ENCODE results near the gene CANX. TPM values are rescaled to one million over a fixed set of nuclear protein-coding genes. Genes with fewer than 3 reads are reported as not detected.

Gene CANX
- polyA plus RNA-seq, 3 donors = 123 to 139 (median 135) TPM

- H3K27ac ChIP-seq (ENCODE audit: low read depth, low read length) = peak overlapping the region; percentile 76
- WGBS, 3 donors = 96 to 97% (median 96%) methylated on average over 15 of the region's 15 CpGs
Observed at GRCh38 chr5:179697543-179697942, 1.2 kb upstream of the CANX start.

- WGBS, 3 donors = 1% methylated on average over 71 to 72 of the region's 72 CpGs
- H3K27ac ChIP-seq (ENCODE audit: low read depth, low read length) = peak overlapping the region; percentile 76
Observed at GRCh38 chr5:179697993-179698934, 503 bp upstream of the CANX start.

- 0 to 2% (median 1%) methylated on average over 19 of the region's 19 CpGs for WGBS, 3 donors
- no peak overlapping the region for H3K27ac ChIP-seq (ENCODE audit: low read depth, low read length)
Observed at GRCh38 chr5:179699616-179700237, 960 bp downstream of the CANX start.

- WGBS, 3 donors = 28 to 40% (median 29%) methylated on average over 7 of the region's 7 CpGs
Observed at GRCh38 chr5:179700401-179700918, 1.7 kb downstream of the CANX start.

GRCh38 chr5:179716286-179716685 lies 17.5 kb downstream of the CANX start:
- 75 to 91% (median 78%) methylated on average over 1 of the region's 1 CpG for WGBS, 3 donors
- H3K27ac ChIP-seq (ENCODE audit: low read depth, low read length) = no peak overlapping the region

More at GRCh38 chr5:179700401-179700918, 1.7 kb downstream of the CANX start:
- no peak overlapping the region for H3K27ac ChIP-seq (ENCODE audit: low read depth, low read length)

- WGBS, 3 donors = 84 to 92% (median 91%) methylated on average over 2 of the region's 2 CpGs
- no peak overlapping the region for H3K27ac ChIP-seq (ENCODE audit: low read depth, low read length)
Observed at GRCh38 chr5:179720222-179720621, 21.5 kb downstream of the CANX start.

- WGBS, 3 donors = 91 to 92% (median 91%) methylated on average over 4 of the region's 4 CpGs
- H3K27ac ChIP-seq (ENCODE audit: low read depth, low read length) = no peak overlapping the region
Observed at GRCh38 chr5:179724163-179724562, 25.4 kb downstream of the CANX start.

GRCh38 chr5:179727106-179727505 lies 28.3 kb downstream of the CANX start:
- 72 to 85% (median 80%) methylated on average over 6 of the region's 6 CpGs for WGBS, 3 donors
- no peak overlapping the region for H3K27ac ChIP-seq (ENCODE audit: low read depth, low read length)

- no peak overlapping the region for H3K27ac ChIP-seq (ENCODE audit: low read depth, low read length)
- WGBS, 3 donors = 62 to 85% (median 70%) methylated on average over 4 of the region's 4 CpGs
Observed at GRCh38 chr5:179729303-179729702, 30.5 kb downstream of the CANX start.

- H3K27ac ChIP-seq (ENCODE audit: low read depth, low read length) = no peak overlapping the region
- WGBS, 3 donors = 69 to 82% (median 75%) methylated on average over 3 of the region's 3 CpGs
Observed at GRCh38 chr5:179729727-179730126, 31.0 kb downstream of the CANX start.

- WGBS, 3 donors = 73 to 82% (median 78%) methylated on average over 3 of the region's 3 CpGs
- no peak overlapping the region for H3K27ac ChIP-seq (ENCODE audit: low read depth, low read length)
Observed at GRCh38 chr5:179730356-179730755, 31.6 kb downstream of the CANX start.

GRCh38 chr5:179730852-179731251 lies 32.1 kb downstream of the CANX start:
- no peak overlapping the region for H3K27ac ChIP-seq (ENCODE audit: low read depth, low read length)
- WGBS, 3 donors = 71 to 79% (median 76%) methylated on average over 3 of the region's 3 CpGs

GRCh38 chr5:179731791-179732411 lies 33.1 kb downstream of the CANX start:
- H3K27ac ChIP-seq (ENCODE audit: low read depth, low read length) = peak overlapping the region; percentile 80
- 48 to 65% (median 49%) methylated on average over 24 of the region's 24 CpGs for WGBS, 3 donors

- H3K27ac ChIP-seq (ENCODE audit: low read depth, low read length) = peak within 1 kb of the TSS; percentile 86
- WGBS, 3 donors = 0 to 1% (median 1%) methylated on average over 41 of the region's 41 CpGs
Observed at GRCh38 chr5:179732412-179732917, 33.7 kb downstream of the CANX start, which contains the start of gene MAML1. Gene MAML1 (plus strand): TSS chr5:179732822. CDS start chr5:179733113, 291 bp downstream.

GRCh38 chr5:179732918-179733771 lies 34.4 kb downstream of the CANX start:
- peak overlapping the region; percentile 86 for H3K27ac ChIP-seq (ENCODE audit: low read depth, low read length)
- WGBS, 3 donors = 0 to 1% (median 1%) methylated on average over 62 to 101 of the region's 101 CpGs

- H3K27ac ChIP-seq (ENCODE audit: low read depth, low read length) = no peak overlapping the region
- 0 to 2% (median 2%) methylated on average over 2 of the region's 2 CpGs for WGBS, 3 donors
Observed at GRCh38 chr5:179733772-179734126, 35.0 kb downstream of the CANX start.

- H3K27ac ChIP-seq (ENCODE audit: low read depth, low read length) = no peak overlapping the region
- WGBS, 3 donors = 79 to 84% (median 81%) methylated on average over 12 of the region's 12 CpGs
Observed at GRCh38 chr5:179734536-179735164, 35.9 kb downstream of the CANX start.

Measured in adipose tissue (tissue), 3 donors.